ENCODE data around the gene TREML4. TPM values are rescaled to one million over a fixed set of nuclear protein-coding genes. Genes with fewer than 3 reads are reported as not detected.

Gene TREML4
- total and polyA plus RNA-seq, 2 donors (not counting 1 experiment from before 2014, with no cell fraction given), result 1.7 TPM; not detected in 1

DNA sequence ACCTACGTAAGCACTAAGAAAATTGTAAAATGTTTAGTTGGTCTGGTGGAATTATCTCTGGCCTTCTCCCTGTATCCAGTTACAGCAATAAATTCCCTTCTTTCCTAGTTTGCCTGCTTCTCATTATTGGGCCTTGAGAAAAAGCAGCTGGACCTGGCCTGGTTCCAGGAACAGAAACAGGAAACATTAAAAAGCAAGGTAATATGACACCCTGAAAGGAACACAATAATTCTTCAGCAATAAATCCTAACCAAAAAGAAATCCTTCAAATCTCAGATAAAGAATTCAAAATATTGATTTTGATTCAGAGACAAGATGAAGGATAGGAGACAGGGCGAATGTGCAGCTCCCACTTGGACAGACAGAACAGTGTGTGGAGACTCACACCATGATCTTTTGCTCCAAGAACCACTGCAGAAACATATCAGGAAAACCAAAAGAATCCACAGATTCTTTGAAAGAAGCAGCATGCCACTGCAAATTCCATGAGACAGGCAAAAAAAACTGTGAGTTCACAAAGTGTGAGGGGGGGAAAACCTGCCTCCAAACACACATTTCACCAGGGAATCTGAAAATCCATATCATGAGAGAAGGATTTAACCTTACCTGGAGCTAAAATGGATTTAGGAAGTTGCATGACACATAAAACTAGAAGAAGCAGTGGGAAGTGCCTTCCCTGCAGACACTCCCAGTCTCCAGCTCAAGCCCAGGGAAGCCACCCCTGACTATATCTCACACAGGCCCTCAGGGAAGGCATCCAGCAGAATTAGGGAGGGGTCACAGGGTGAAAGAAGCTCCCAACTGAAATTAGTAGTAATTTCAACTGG is 29.4 kb downstream of the TREML4 start:
- no CpG with 5 or more reads among the region's 2 CpGs for WGBS (ENCODE audit: insufficient coverage)
- intact Hi-C loops (cut with micrococcal nuclease), result no loop called here
- CTCF ChIA-PET, result no interaction called here

DNA sequence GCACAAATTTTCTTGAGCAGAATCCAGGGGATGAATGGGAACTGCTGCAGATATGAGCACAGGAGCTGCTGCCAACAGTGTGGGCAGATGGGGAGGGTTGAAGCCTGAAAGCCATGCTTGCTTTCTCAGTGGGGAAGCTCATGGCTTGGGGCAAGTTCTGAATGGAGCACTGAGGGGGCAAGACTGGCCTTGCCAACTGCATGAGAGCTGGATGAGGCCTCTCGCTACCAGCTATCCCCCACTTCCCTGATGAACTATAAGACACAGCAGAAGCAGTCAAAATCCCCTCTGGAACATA is 30.0 kb downstream of the TREML4 start:
- Histone ChIP-seq H3K4me3 (ENCODE audit: control extremely low read depth in 1 of 5, extremely low read depth in 1 of 5, insufficient read depth in 1 of 5, low read depth in 2 of 5, low read length in 4 of 5) (no peak overlapping the region), H3K27ac (ENCODE audit: low read length in 2 of 2) (no peak overlapping the region), H3K27me3 (replicated peaks in 1 of 4; ENCODE audit: control extremely low read depth in 1 of 4, control insufficient read depth in 3 of 4, insufficient read depth in 4 of 4, low read length in 3 of 4) (no peaks in the 10 kb centered on the region), H3K4me1 (ENCODE audit: control insufficient read depth in 2 of 2, insufficient read depth in 2 of 2, low read length in 2 of 2) (peaks cover 11 to 13% of the 10 kb centered on the region in 2 donors), H4K20me1 (ENCODE audit: control insufficient read depth, insufficient read depth, low read length, poor library complexity, severe bottlenecking) (no peaks in the 10 kb centered on the region), H3K9me3 (ENCODE audit: control extremely low read depth in 1 of 3, control insufficient read depth in 2 of 3, insufficient read depth in 1 of 3, low read length in 2 of 3) (peaks cover 3 to 30% (median 6%) of the 10 kb centered on the region in 3 donors), H3K79me2 (ENCODE audit: control insufficient read depth, insufficient read depth, low read length) (no peaks in the 10 kb centered on the region), H3K9ac (ENCODE audit: low read length) (no peak overlapping the region), H3K4me2 (replicated peaks; ENCODE audit: low read depth, low read length, poor library complexity, severe bottlenecking) (no peak overlapping the region), H2AFZ (ENCODE audit: insufficient read depth, low read depth, low read length, poor library complexity, severe bottlenecking) (no peak overlapping the region), H3K36me3 (replicated peaks in 1 of 2; ENCODE audit: control extremely low read depth in 1 of 2, control insufficient read depth in 1 of 2, extremely low read depth in 1 of 2, insufficient read depth in 2 of 2, low read length in 1 of 2) (no peaks in the 10 kb centered on the region)
- Mint-ChIP-seq H3K9me3 (ENCODE audit: insufficient read depth) (peaks cover 9% of the 10 kb centered on the region), H3K27ac (no peak overlapping the region), H3K4me1 (peaks cover 12% of the 10 kb centered on the region), H3K27me3 (peaks cover 4% of the 10 kb centered on the region), H3K4me3 (no peak overlapping the region)
- CTCF ChIA-PET, result no interaction called here
- TF ChIP-seq EZH2 (IDR thresholded peaks at IDR 0.05; ENCODE audit: borderline replicate concordance, insufficient read depth, low read depth, low read length, poor library complexity, severe bottlenecking), result no peak
- TF ChIP-seq, protein P1, sequence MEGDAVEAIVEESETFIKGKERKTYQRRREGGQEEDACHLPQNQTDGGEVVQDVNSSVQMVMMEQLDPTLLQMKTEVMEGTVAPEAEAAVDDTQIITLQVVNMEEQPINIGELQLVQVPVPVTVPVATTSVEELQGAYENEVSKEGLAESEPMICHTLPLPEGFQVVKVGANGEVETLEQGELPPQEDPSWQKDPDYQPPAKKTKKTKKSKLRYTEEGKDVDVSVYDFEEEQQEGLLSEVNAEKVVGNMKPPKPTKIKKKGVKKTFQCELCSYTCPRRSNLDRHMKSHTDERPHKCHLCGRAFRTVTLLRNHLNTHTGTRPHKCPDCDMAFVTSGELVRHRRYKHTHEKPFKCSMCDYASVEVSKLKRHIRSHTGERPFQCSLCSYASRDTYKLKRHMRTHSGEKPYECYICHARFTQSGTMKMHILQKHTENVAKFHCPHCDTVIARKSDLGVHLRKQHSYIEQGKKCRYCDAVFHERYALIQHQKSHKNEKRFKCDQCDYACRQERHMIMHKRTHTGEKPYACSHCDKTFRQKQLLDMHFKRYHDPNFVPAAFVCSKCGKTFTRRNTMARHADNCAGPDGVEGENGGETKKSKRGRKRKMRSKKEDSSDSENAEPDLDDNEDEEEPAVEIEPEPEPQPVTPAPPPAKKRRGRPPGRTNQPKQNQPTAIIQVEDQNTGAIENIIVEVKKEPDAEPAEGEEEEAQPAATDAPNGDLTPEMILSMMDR (IDR thresholded peaks at IDR 0.05), result no peak
- POLR2A ChIA-PET, result no interaction called here
- intact Hi-C loops (cut with micrococcal nuclease), result no loop called here
- ATAC-seq (ENCODE audit: low read depth) (no peak), DNase-seq (no peak)
- WGBS (ENCODE audit: insufficient coverage), result 83% methylated on average over 1 of the region's 1 CpG

More for the DNA sequence above, 29.4 kb downstream of the TREML4 start:
- Histone ChIP-seq H3K4me3 (ENCODE audit: control extremely low read depth in 1 of 5, extremely low read depth in 1 of 5, insufficient read depth in 1 of 5, low read depth in 2 of 5, low read length in 4 of 5) (no peak overlapping the region), H3K27me3 (replicated peaks in 1 of 4; ENCODE audit: control extremely low read depth in 1 of 4, control insufficient read depth in 3 of 4, insufficient read depth in 4 of 4, low read length in 3 of 4) (no peaks in the 10 kb centered on the region), H3K4me1 (ENCODE audit: control insufficient read depth in 2 of 2, insufficient read depth in 2 of 2, low read length in 2 of 2) (peaks cover 11 to 13% of the 10 kb centered on the region in 2 donors), H3K79me2 (ENCODE audit: control insufficient read depth, insufficient read depth, low read length) (no peaks in the 10 kb centered on the region), H3K36me3 (replicated peaks in 1 of 2; ENCODE audit: control extremely low read depth in 1 of 2, control insufficient read depth in 1 of 2, extremely low read depth in 1 of 2, insufficient read depth in 2 of 2, low read length in 1 of 2) (no peaks in the 10 kb centered on the region), H4K20me1 (ENCODE audit: control insufficient read depth, insufficient read depth, low read length, poor library complexity, severe bottlenecking) (no peaks in the 10 kb centered on the region), H3K27ac (ENCODE audit: low read length in 2 of 2) (no peak overlapping the region), H3K4me2 (replicated peaks; ENCODE audit: low read depth, low read length, poor library complexity, severe bottlenecking) (no peak overlapping the region), H3K9ac (ENCODE audit: low read length) (no peak overlapping the region), H2AFZ (ENCODE audit: insufficient read depth, low read depth, low read length, poor library complexity, severe bottlenecking) (no peak overlapping the region), H3K9me3 (ENCODE audit: control extremely low read depth in 1 of 3, control insufficient read depth in 2 of 3, insufficient read depth in 1 of 3, low read length in 2 of 3) (peaks cover 3 to 25% (median 6%) of the 10 kb centered on the region in 3 donors)
- POLR2A ChIA-PET, result no interaction called here
- ATAC-seq (ENCODE audit: low read depth) (no peak), DNase-seq (no peak)
- Mint-ChIP-seq H3K27me3 (peaks cover 4% of the 10 kb centered on the region), H3K27ac (no peak overlapping the region), H3K9me3 (ENCODE audit: insufficient read depth) (peaks cover 9% of the 10 kb centered on the region), H3K4me3 (no peak overlapping the region), H3K4me1 (peaks cover 12% of the 10 kb centered on the region)
- TF ChIP-seq, protein P1 (IDR thresholded peaks at IDR 0.05), result no peak
- no peak for TF ChIP-seq EZH2 (IDR thresholded peaks at IDR 0.05; ENCODE audit: borderline replicate concordance, insufficient read depth, low read depth, low read length, poor library complexity, severe bottlenecking)
